Measurements from ENCODE around the gene LRRC8E. TPM values are rescaled to one million over a fixed set of nuclear protein-coding genes. Genes with fewer than 3 reads are reported as not detected.

The LRRC8E gene
- polyA plus RNA-seq, 1 experiment = 4.1 TPM

GRCh38 chr19:7921302-7921966, 33.1 kb downstream of the LRRC8E start:
- ChIA-PET POLR2A (interaction anchor here (0.6 to 2.9 kb wide), 7 partner anchors 10 to 680 kb away, joined by 4 to 19 read pairs (median 6); partner anchors contain the start of genes MAP2K7 and TIMM44), CTCF (interaction anchor here (1.4 to 2.6 kb wide), 6 partner anchors 8 to 353 kb away, joined by 3 to 15 read pairs (median 12); partner anchors contain the start of genes MAP2K7 and TIMM44)
- Histone ChIP-seq H3K27ac (ENCODE audit: low read depth, low read length) (peak overlapping the region; percentile 75), H3K27me3 (ENCODE audit: control insufficient read depth, insufficient read depth, low read length) (no peaks in the 10 kb centered on the region), H3K9me3 (ENCODE audit: control insufficient read depth, insufficient read depth, low read length) (no peaks in the 10 kb centered on the region), H3K4me3 (ENCODE audit: low read depth, low read length) (peak overlapping the region; percentile 67)
- DNase-seq (ENCODE audit: low read depth, low spot score) = no peak
- no peak for TF ChIP-seq CTCF (IDR thresholded peaks at IDR 0.05; ENCODE audit: low read depth, low read length)

- Histone ChIP-seq H3K9me3 (ENCODE audit: control insufficient read depth, insufficient read depth, low read length) (no peaks in the 10 kb centered on the region), H3K27ac (ENCODE audit: low read depth, low read length) (no peak overlapping the region), H3K27me3 (ENCODE audit: control insufficient read depth, insufficient read depth, low read length) (no peaks in the 10 kb centered on the region), H3K4me3 (ENCODE audit: low read depth, low read length) (no peak overlapping the region)
- POLR2A ChIA-PET = interaction anchor here (0.6 kb wide), 1 partner anchor 318 kb away, joined by 6 read pairs; no protein-coding TSS in a partner anchor
- no peak for DNase-seq (ENCODE audit: low read depth, low spot score)
- TF ChIP-seq CTCF (IDR thresholded peaks at IDR 0.05; ENCODE audit: low read depth, low read length) = no peak
- CTCF ChIA-PET = interaction anchor here (2.4 kb wide), 1 partner anchor 69 kb away, joined by 11 read pairs; no protein-coding TSS in a partner anchor
Measured at GRCh38 chr19:7921967-7922835, 33.9 kb downstream of the LRRC8E start.

GRCh38 chr19:7922836-7923195, 34.5 kb downstream of the LRRC8E start:
- Histone ChIP-seq H3K27me3 (ENCODE audit: control insufficient read depth, insufficient read depth, low read length) (no peaks in the 10 kb centered on the region), H3K9me3 (ENCODE audit: control insufficient read depth, insufficient read depth, low read length) (no peaks in the 10 kb centered on the region), H3K27ac (ENCODE audit: low read depth, low read length) (no peak overlapping the region), H3K4me3 (ENCODE audit: low read depth, low read length) (no peak overlapping the region)
- no peak for DNase-seq (ENCODE audit: low read depth, low spot score)
- ChIA-PET POLR2A (interaction anchor here (0.6 kb wide), 1 partner anchor 318 kb away, joined by 6 read pairs; no protein-coding TSS in a partner anchor), CTCF (no interaction called here)
- no peak for TF ChIP-seq CTCF (IDR thresholded peaks at IDR 0.05; ENCODE audit: low read depth, low read length)

- Histone ChIP-seq H3K27me3 (ENCODE audit: control insufficient read depth, insufficient read depth, low read length) (no peaks in the 10 kb centered on the region), H3K27ac (ENCODE audit: low read depth, low read length) (no peak overlapping the region), H3K9me3 (ENCODE audit: control insufficient read depth, insufficient read depth, low read length) (no peaks in the 10 kb centered on the region), H3K4me3 (ENCODE audit: low read depth, low read length) (no peak overlapping the region)
- ChIA-PET CTCF (interaction anchor here (0.7 kb wide), 1 partner anchor 428 kb away, joined by 10 read pairs; no protein-coding TSS in a partner anchor), POLR2A (interaction anchor here (0.6 to 1.0 kb wide), 3 partner anchors 20 to 317 kb away, joined by 3 to 9 read pairs (median 6); partner anchors contain the start of gene MAP2K7)
- TF ChIP-seq CTCF (IDR thresholded peaks at IDR 0.05; ENCODE audit: low read depth, low read length) = no peak
- no peak for DNase-seq (ENCODE audit: low read depth, low spot score)
Measured at GRCh38 chr19:7923295-7924191, 35.2 kb downstream of the LRRC8E start.
